Measurements from ENCODE around the gene HOXA10.
A peak's percentile ranks its signal among the peaks of the same experiment; 100 is the strongest.

Gene HOXA10

GRCh38 chr7:27143023-27143949 is 30.8 kb downstream of the HOXA10 start, which contains the start of gene HOXA5:
Gene HOXA5, minus strand, starts transcription at chr7:27143681. Its CDS starts 74 bp downstream, at chr7:27143607.
- peak; percentile 82 for DNase-seq

GRCh38 chr7:27142580-27143022 is 31.5 kb downstream of the HOXA10 start:
- no peak for DNase-seq

GRCh38 chr7:27141923-27142579 is 32.1 kb downstream of the HOXA10 start:
- DNase-seq = no peak

DNA sequence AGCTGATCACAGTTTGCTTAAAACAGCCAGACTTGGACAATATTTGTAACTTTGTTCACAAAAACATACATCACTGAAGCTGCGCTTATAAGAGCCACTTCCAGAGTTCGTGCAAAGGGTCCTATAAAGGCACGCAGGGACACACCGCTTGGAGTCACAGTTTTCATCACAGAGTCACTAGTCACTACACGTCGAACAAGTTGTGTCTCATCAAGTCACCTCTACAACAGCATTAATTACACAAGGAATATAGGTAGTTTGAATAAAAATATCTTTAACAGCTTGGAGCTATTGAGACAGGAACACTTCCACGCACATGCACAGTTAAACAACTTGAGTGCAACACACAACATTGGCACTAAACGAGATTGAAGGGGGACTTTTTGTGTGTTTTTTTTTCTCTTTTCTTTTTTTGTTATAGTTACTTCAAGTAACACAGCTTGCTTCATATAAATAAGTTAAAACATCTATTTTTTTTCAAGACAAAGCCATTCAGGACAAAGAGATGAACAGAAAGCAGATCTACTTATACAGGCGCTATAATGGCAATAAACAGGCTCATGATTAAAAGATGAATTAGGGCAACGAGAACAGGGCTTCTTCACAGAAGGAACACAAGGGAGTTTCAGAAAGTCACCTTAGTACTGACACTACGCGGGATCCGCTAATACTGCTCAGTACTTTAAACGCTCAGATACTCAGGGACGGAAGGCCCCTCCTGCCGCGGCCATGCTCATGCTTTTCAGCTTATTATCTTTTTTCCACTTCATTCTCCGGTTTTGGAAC is 32.8 kb downstream of the HOXA10 start:
- DNase-seq = no peak

DNA sequence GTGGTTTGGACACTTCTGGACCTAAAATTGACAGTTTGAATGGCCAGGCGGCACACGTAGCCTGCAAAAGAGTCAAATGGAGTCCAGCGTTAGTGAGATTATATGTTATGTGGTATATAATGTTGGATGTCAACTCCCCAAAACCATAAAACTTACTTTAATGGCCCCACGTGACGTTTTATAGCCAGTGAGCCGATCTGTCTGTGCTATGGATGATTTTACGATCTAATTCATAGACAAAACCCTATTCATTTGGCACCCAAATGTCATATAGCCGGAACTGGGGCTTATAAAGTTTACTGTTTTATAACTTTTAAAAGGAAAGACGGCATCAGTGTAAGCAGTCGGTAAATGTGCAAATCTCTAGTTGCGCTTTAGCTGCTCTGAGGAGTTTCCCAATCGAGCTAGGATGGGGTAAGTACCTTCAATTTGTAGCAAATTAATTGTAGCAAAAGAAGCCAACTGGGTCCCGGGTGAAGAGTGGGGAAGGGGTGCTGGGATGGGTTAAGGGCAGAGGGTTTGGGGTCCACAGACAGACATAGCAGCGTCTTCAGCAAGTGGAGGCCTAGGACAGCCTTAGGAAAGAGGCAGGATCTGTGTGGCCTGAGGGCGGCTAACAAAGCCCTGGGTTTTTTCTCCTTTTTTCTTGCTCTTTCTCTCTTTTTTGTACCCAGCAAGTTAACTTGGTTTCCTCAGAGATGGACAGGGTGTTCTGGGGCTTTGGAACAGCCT is 33.8 kb downstream of the HOXA10 start:
- DNase-seq = no peak

DNA sequence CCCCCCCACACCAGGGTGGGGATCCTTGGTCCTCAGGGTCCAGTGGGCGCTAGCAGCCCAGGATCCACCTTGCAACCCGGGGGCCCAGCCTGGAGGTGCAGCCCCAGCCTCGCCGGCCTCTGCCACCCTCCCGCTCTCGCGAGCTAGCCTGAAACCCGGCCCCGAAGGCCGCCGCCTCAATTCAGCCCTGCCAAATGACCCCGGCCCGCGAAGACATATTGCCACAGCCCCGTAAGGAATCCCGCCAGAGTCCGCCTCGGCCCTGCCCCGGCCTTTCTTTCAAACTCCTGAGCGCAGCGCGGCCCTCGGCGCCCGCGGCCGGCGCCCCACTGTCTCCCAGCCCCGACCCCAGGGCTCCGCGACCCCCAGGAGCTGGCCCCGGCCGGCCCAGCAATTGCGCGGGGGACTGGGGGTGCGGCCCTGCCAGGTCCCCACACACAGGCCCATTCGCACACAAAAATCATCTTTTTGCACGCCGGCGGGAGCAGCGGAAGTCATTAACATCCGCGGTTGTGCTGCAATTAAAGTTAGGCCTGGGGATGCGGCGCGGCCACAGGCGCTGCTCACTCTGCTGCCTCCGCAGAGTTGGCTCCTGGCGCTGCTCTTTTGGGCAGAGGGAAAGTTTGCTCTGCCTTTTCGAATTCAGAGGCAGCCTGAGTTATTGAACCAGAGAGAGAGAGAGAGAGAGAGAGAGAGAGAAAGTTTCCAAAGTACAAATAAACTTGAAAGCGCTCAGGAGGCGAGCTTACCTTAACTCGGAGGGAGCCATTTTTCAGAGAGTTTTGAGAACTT is 34.6 kb downstream of the HOXA10 start:
- DNase-seq = no peak

- DNase-seq = no peak
Observed at GRCh38 chr7:27138985-27139333, 35.2 kb downstream of the HOXA10 start.

DNA sequence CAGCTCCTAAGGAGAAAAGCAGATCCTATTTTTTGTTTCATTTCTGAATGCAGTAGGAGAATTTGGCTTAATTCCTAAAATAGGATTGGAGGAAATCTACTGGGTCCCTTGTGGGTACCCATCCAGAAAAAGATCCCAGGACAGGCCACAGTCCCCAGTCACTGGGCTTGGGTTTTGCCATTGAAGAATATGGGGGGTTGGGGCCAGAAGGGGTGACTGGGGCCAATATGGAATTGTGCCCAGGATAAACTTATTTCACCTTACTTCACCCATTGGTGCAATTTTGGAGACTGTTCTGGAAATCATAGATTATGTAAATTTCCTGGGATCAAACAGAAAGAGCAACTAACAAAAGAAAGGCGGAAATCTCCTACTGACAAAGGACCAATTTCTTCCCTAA is 35.6 kb downstream of the HOXA10 start:
- DNase-seq = no peak

- DNase-seq = no peak
Observed at GRCh38 chr7:27137640-27138315, 36.3 kb downstream of the HOXA10 start.

GRCh38 chr7:27134392-27134791 is 39.7 kb downstream of the HOXA10 start:
- DNase-seq = no peak

DNA sequence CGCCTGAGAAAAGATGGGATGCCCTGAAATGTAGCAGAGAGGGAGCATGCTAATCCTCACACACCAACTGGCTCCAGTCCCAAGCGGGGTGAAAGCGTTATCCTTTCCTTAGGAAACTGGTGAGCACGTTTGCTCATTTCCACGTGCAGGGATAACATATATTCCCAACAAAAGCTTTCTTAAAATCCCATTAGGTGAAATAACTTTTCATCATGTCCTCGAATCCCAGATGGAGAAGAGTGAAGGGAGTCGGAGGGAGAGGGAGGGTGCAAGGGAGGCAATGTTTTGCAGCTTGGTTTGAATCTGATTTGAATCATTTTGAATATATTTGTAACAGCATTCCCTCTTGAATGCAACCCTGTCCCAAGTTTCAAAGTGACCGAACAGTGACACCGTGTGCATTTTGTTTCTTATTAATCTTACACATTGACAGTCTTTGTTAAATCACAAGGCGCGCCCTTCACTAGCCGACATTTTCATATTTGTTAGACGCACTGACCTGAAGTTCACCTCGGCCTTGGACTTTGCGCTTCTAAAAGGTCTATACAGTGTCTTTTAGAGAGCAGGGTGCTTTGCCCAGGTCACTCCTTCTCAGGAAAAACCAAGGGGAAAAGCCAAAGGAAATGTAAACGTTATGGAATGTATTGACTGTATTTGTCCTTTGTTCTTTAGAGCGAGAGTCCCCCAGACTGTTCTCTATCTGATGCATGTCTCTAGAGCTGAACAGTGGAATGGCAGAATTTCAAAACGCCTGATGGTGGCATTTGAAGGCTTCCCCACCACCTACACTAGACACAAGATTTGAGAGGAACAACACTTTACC is 40.5 kb downstream of the HOXA10 start:
- DNase-seq = no peak

GRCh38 chr7:27132978-27133377 is 41.1 kb downstream of the HOXA10 start:
- no peak for DNase-seq

DNA sequence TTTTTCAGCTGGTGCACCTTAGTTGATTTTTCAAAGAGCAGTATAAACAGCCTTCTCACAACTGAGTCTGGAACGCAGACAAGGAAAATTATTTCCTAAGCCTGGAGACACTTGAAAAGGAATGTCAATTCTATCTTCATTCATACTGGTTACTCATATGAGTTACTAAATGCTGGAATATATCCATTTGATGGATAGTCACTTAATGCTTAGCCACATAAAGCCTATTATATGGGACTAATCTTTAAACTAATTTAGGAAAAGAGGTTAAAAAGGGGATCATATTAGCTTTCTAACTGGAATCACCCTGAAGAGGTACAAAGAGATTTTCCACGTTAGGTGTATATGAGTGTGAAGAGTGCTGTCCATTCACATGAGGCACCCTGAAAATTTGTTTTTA is 41.9 kb downstream of the HOXA10 start:
- DNase-seq = no peak

DNA sequence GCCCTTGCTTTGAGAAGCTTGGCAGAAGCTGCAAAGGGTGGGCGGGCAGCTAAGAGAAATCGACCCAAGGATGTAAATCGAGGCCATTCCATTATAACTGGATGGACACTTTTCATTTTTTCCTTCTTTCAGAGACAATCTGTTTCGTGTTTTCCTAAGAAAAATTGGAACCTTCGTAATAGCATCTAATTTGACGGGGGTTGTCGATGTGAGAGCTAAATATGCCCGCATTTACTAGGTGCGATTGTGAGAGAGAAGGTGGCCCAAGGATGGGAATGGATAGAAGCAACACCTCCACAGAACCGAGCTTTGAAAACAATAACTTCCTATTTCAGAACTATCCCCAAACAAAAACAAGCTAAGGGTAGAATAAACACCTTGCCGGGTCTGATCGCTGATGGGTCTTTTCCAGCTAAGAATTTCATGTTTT is 42.7 kb downstream of the HOXA10 start:
- DNase-seq = no peak

- DNase-seq = peak; percentile 92
Observed at GRCh38 chr7:27130540-27131389, 43.4 kb downstream of the HOXA10 start, which contains the start of gene HOXA4. Gene HOXA4, minus strand, starts transcription at chr7:27130757. Its CDS starts 24 bp downstream, at chr7:27130733.

DNA sequence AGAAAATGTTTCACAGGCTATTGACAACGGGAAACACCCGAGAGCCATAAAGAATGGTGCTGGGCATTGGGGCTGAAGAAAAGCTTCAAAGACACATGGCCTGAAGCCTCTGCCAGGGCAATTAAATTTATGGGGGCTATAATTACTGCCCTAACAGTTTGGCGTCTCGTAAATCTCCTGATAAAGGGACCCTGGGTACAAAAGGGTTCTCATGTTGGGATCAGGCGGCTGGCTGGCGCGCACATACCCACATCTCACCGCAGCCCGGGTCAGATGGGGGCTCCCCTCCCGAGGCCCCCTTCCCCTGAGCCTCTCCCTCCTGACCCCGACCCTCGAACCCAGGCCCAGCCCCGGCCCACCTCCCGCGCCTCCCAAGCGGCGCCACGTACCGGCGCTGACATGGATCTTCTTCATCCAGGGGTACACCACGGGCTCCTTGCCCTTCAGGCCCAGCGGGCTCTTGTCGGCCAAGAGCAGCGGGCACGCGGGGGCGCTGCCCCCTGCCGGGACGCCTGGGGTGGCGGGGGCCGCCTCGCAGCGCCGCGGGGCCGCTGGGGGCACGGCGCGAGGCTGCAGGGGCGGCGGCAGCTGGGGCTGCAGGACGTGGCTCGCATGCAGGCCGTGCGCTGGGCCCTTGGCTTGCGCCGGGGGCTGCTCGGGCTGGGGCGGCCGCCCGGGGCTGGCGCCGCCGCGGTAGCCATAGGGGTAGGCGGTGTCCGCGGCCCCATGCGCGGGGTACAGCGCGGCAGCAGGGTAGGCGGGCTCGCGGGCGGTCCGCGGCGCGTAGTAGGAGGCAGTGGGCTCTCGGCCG is 44.2 kb downstream of the HOXA10 start:
- no peak for DNase-seq

GRCh38 chr7:27128776-27129728 is 45.1 kb downstream of the HOXA10 start:
- DNase-seq = no peak
